ENCODE measurements around the gene HNRNPA0. TPM values are rescaled to one million over a fixed set of nuclear protein-coding genes. Genes with fewer than 3 reads are reported as not detected.

Gene HNRNPA0
- total and polyA plus RNA-seq, 2 of the 4 experiments (the other 2 are of a cell fraction): 5.2 to 12.2 TPM

DNA sequence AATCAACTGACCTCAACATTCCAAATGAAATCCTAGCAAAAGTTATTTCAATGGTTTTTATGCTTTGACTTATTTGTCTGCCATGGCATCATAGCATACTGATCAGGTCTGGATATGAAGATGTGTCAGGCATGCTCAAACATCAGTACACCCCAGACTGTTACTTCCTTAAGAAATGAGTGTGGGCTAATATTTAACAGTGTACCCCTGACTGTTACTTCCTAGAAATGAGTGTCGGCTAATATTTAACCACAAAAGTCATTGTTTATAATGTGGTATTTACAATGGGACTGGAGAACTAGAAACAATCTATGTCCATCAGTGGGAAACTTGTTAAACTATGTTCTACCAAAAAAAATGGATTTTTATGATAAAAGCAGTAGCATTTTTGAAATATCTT, 38.1 kb upstream of the HNRNPA0 start:
- H4K5ac ChIP-seq (ENCODE audit: low read depth, low read length): no peak overlapping the region
- no peak overlapping the region for H3K4me3 ChIP-seq (ENCODE audit: insufficient read depth, low read depth, low read length)
- no peak overlapping the region for H4K91ac ChIP-seq (ENCODE audit: insufficient read depth, low read depth, low read length)
- H4K20me1 ChIP-seq (ENCODE audit: insufficient read depth, low read length): no peaks in the 10 kb centered on the region
- H3K9me1 ChIP-seq (ENCODE audit: insufficient read depth, low read length): no peaks in the 10 kb centered on the region
- DNase-seq (no peak), ATAC-seq (ENCODE audit: low read depth) (no peak)
- H3K4me1 ChIP-seq (ENCODE audit: control insufficient read depth, insufficient read depth, low read length): no peaks in the 10 kb centered on the region
- H3K27ac ChIP-seq (ENCODE audit: insufficient read depth, low read length): no peak overlapping the region
- dilution Hi-C loops (cut with HindIII; ENCODE audit: low sequenced_read_pairs, unreplicated experiment) (no loop called here), in situ Hi-C loops (cut with MboI; ENCODE audit: low sequenced_read_pairs) (no loop called here), intact Hi-C loops (cut with micrococcal nuclease) (no loop called here)
- no peak overlapping the region for H3K56ac ChIP-seq (ENCODE audit: extremely low read depth, insufficient read depth, low read length)
- no peaks in the 10 kb centered on the region for H3K79me1 ChIP-seq (ENCODE audit: low read depth in 1 of 2, low read length in 2 of 2)
- no peak overlapping the region for H2AK9ac ChIP-seq (replicated peaks; ENCODE audit: low read depth, low read length, poor library complexity)
- WGBS, 2 experiments (ENCODE audit: extremely low coverage in 2 of 2, insufficient read length in 1 of 2): no CpG with 5 or more reads among the region's 1 CpG
- no peak overlapping the region for H3K18ac ChIP-seq (ENCODE audit: low read depth, low read length)
- H3K14ac ChIP-seq (replicated peaks; ENCODE audit: low read depth, low read length): no peak overlapping the region
- no peak overlapping the region for H3K4ac ChIP-seq (ENCODE audit: low read depth, low read length)
- BruUV-seq (replicated peaks): no TSS peak
- H3K9me3 ChIP-seq (ENCODE audit: control insufficient read depth, insufficient read depth, low read length): no peaks in the 10 kb centered on the region
- H4K8ac ChIP-seq (ENCODE audit: low read depth in 2 of 2, low read length in 2 of 2): no peak overlapping the region
- POLR2A ChIA-PET (ENCODE audit: unreplicated experiment): no interaction called here
- no peak overlapping the region for H3K4me2 ChIP-seq (ENCODE audit: low read depth, low read length)
- no peak overlapping the region for H3K23ac ChIP-seq (ENCODE audit: low read depth, low read length)
- CTCF ChIA-PET: interaction anchor here (0.6 kb wide), 1 partner anchor 334 kb away, joined by 3 read pairs; no protein-coding TSS in a partner anchor
- TF ChIP-seq CHD1 (IDR thresholded peaks at IDR 0.05; ENCODE audit: low read depth, low read length) (no peak), RAD21 (IDR thresholded peaks at IDR 0.05; ENCODE audit: low read length) (no peak), SMC3 (IDR thresholded peaks at IDR 0.05; ENCODE audit: low read depth, low read length) (no peak), CEBPB (IDR thresholded peaks at IDR 0.05; ENCODE audit: low read depth, low read length) (no peak), BHLHE40 (IDR thresholded peaks at IDR 0.05; ENCODE audit: low read depth, low read length) (no peak), RCOR1 (IDR thresholded peaks at IDR 0.05; ENCODE audit: insufficient replicate concordance, low read length) (no peak), NFE2L2 (IDR thresholded peaks at IDR 0.05; ENCODE audit: low read depth, low read length) (no peak), MAZ (IDR thresholded peaks at IDR 0.05; ENCODE audit: borderline replicate concordance, low read depth, low read length) (no peak), RFX5 (IDR thresholded peaks at IDR 0.05; ENCODE audit: low read depth, low read length) (no peak), MXI1 (IDR thresholded peaks at IDR 0.05; ENCODE audit: borderline replicate concordance, low read depth, low read length) (no peak), FOS (IDR thresholded peaks at IDR 0.05; ENCODE audit: low read depth, low read length) (no peak), MAFK (IDR thresholded peaks at IDR 0.05; ENCODE audit: low read depth, low read length) (no peak), POLR2A (IDR thresholded peaks at IDR 0.05; ENCODE audit: low read depth, low read length) (no peak)
- TF ChIP-seq, protein P1, sequence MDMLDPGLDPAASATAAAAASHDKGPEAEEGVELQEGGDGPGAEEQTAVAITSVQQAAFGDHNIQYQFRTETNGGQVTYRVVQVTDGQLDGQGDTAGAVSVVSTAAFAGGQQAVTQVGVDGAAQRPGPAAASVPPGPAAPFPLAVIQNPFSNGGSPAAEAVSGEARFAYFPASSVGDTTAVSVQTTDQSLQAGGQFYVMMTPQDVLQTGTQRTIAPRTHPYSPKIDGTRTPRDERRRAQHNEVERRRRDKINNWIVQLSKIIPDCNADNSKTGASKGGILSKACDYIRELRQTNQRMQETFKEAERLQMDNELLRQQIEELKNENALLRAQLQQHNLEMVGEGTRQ (IDR thresholded peaks at IDR 0.05; ENCODE audit: low read depth, low read length): no peak
- TF ChIP-seq, protein P2, sequence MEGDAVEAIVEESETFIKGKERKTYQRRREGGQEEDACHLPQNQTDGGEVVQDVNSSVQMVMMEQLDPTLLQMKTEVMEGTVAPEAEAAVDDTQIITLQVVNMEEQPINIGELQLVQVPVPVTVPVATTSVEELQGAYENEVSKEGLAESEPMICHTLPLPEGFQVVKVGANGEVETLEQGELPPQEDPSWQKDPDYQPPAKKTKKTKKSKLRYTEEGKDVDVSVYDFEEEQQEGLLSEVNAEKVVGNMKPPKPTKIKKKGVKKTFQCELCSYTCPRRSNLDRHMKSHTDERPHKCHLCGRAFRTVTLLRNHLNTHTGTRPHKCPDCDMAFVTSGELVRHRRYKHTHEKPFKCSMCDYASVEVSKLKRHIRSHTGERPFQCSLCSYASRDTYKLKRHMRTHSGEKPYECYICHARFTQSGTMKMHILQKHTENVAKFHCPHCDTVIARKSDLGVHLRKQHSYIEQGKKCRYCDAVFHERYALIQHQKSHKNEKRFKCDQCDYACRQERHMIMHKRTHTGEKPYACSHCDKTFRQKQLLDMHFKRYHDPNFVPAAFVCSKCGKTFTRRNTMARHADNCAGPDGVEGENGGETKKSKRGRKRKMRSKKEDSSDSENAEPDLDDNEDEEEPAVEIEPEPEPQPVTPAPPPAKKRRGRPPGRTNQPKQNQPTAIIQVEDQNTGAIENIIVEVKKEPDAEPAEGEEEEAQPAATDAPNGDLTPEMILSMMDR (conservative IDR thresholded peaks at IDR 0.05; ENCODE audit: low read depth, low read length): no peak
- TF ChIP-seq, protein P3, sequence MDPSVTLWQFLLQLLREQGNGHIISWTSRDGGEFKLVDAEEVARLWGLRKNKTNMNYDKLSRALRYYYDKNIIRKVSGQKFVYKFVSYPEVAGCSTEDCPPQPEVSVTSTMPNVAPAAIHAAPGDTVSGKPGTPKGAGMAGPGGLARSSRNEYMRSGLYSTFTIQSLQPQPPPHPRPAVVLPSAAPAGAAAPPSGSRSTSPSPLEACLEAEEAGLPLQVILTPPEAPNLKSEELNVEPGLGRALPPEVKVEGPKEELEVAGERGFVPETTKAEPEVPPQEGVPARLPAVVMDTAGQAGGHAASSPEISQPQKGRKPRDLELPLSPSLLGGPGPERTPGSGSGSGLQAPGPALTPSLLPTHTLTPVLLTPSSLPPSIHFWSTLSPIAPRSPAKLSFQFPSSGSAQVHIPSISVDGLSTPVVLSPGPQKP (IDR thresholded peaks at IDR 0.05; ENCODE audit: borderline replicate concordance, low read depth, low read length): no peak
- no peak overlapping the region for H2BK120ac ChIP-seq (ENCODE audit: low read depth, low read length)
- H3K36me3 ChIP-seq (ENCODE audit: control insufficient read depth, insufficient read depth, low read length): no peaks in the 10 kb centered on the region
- no peak overlapping the region for H2AFZ ChIP-seq (replicated peaks; ENCODE audit: low read length, poor library complexity)
- H2BK15ac ChIP-seq (ENCODE audit: low read depth, low read length): no peak overlapping the region
- H3K9ac ChIP-seq (ENCODE audit: low read depth, low read length): no peak overlapping the region
- no peaks in the 10 kb centered on the region; the same call in 1 of the 2 replicates for H3K27me3 ChIP-seq (ENCODE audit: control insufficient read depth, insufficient read depth, low read length)
- H2BK20ac ChIP-seq (ENCODE audit: low read depth, low read length): no peak overlapping the region
- no peak overlapping the region for H2BK5ac ChIP-seq (ENCODE audit: low read depth, low read length, poor library complexity, severe bottlenecking)
- no peak overlapping the region for H2AK5ac ChIP-seq (ENCODE audit: low read depth, low read length)

Measured in IMR-90 (cell line).